SHP77 treated with DMSO at 0.1 percent for 48 hours (cell line): ENCODE data around the gene GPR12.

ENCODE experiments used
- DNase-seq: peaks from one replicate; lab custom pipeline; 2025; lab: John Stamatoyannopoulos, UW

The GPR12 gene

DNA sequence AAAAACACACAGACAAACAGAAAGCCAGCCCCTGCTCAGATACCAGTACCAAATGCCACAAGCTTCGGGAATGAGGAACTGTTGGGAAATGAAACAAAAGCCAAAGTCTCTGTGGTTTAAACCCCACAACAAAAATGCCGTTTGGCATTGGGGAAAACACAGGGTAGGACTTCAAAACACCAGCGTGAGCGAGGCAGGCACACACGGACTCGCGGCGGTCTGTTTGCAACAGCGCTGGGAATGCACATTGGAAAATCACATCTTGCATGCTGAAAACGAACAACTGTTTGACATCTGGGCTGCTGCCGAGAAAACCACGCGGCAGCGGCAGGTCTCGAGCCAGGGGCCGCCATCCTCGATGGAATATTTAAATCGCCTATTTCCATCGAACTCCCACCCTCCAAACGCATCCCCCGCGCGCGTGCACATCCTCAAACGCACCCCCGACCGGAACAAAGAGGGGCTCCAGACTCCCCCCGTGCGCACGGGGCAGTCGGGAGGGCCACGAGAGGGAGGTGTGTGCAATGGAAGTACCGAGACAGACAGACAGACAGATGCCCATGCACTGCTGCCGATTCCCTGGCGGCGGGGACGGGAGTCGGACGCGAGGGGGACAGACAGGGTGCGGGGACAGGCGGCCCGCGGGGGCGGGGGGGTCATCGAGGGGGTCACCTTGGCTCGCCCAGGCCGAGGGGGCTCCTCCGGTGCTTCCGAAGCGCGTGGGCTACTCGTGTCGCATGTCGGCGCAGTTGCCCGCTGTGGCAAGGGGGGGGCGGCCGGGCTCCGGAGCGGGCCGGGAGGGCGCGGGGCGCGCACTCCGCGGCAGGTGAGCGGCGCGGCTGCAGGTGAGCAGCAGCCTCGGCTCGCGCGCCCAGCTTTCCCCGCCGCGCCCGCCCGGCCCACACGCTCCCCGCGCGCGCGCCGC, at the start of gene GPR12:
TSS of gene GPR12 (minus strand) at position 880 of the 925 bp plus-strand sequence. CDS start 959 bp downstream, outside the sequence.
- no peak for DNase-seq

- no peak for DNase-seq
Observed at GRCh38 chr13:26810095-26810494, 49.5 kb upstream of the GPR12 start.

GRCh38 chr13:26806891-26807290, 46.3 kb upstream of the GPR12 start:
- no peak for DNase-seq

DNA sequence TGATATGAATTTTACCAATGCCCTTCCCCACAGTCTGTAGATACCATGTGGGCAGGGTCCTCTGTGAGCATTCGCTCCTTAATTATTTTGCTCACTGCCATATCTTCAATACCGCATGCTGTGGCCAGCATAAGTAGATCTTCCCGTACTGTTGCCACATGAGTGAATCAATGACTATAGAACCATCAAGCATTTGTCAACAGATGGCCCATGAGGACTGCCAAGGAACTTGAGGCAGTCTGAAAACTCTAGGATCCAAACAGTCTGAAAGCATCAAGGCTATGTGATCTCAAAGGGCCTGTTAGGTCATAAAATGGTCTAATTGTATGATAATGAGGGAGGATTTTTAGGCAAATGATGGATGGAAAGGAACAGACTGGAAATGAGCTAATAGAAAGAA, 27.4 kb upstream of the GPR12 start:
- DNase-seq = no peak

DNA sequence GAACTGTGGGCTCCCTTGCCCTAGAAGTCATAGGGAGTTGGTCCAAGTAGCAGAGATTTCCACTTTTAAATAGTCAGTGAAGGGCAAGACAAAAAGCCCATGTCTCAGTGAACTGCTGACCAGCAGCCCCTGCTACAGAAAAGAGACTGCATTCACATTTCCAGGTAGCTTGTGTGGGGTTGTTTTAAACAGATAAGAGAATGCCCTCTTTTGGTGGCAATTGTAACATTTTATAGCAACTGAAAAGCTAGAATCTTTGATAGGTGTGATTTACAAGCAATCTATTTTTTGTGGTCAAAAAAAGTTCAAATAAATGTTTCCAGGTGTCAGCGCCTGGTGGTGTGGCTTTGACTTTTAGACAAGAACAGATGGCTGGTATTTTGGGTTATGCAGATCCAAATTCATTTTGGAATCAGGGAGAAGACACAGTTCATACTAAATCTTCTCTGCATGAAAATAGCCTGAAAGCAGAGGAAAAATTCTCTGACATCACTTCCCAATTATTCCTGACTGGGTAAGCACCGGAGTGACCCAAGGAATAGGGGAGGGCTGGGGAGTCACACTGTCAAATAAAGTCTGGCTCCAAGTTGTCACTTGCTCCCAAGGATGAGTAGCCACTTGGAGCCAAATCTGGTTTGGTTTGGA, 26.2 kb upstream of the GPR12 start:
- DNase-seq = no peak

- peak; percentile 8 for DNase-seq
Observed at GRCh38 chr13:26785838-26786630, 25.4 kb upstream of the GPR12 start.

GRCh38 chr13:26784704-26785639, 24.4 kb upstream of the GPR12 start:
- DNase-seq = no peak

- DNase-seq = no peak
Observed at GRCh38 chr13:26780411-26780810, 19.8 kb upstream of the GPR12 start.

- DNase-seq = no peak
Observed at GRCh38 chr13:26779321-26779720, 18.7 kb upstream of the GPR12 start.

GRCh38 chr13:26772531-26772930, 11.9 kb upstream of the GPR12 start:
- DNase-seq = no peak

DNA sequence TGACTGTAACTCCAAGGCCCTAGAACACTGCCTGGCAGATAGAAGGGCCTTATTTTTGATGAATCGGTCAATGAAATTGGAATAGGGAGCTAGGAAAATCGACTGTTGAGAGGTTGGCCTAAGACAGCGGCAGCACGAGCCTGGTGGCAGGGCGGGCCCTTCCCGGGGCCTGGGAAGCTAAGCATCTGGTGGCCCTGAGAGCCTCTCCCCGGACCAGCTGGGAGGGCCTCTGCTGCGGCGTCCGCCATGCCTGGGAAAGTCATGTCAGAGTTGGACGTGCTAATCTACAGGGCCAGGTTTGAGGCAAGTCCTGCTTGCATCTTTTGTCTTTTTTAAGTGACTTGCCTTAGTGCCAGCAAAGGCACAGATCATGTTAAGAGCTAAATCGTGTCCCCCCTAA, 11.2 kb upstream of the GPR12 start:
- DNase-seq = no peak

DNA sequence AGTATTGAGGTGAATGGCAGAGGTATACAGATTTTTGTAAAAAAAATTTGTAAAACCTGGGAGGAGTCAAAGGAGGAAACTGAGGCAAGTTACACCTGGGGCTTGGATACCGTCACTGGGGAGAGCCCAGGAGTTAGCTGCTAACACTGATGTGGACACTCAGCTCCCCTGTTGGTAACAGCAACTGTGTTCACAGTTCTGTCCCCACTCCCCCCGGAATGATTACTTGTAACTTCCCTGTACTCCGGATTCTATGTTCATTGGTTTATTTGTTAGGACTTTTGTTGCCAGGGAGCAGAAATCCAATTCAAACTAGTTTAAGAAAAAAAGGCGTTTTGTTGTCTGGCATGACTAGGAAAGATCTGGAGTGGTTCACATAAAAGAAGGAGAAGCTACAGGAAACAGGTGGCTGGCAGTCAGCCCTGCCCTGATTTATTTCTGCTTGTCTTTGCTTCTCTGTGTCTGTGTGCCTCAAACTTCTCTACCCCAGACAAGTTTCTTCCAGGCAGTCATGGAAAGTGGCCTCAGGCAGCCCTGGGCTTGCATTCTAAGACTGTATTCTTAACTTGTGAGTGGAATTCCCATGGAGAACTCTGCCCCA, 2.3 kb upstream of the GPR12 start:
- DNase-seq = no peak

DNA sequence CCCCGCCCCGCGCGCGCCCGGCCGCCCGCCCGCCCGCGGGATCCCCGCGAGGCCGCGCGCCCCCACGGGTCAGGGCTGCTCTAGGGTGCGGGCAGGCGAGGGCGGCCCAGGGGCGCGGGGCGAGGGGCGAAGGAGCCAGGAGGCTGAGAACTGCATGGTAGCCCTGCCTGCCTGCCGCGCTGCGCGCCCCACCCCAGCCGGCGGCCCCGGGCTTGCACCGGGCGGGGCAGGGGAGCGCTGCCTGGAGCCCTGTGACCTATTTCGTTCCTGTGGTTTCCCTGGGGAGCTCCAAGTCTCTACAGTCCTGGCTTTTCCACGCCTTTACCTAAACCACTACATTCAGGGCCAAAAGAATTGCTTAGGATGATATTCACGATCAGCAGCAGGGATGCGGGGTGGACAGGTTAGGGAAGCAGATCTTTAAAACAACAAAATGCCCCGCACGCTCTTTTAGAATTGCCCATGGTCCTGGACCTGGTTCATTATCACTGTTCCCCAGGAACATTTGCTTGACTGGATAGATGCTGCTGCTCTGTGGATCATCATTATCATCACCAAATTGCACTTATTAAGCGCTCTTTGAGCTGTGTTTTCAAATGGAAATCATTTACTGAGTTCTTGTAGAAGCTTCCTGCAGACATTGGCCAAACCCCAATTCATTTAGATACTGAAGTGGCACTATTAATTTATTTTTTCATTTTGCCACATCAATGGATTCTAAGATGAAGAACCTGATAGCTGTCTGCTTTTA, 421 bp upstream of the GPR12 start:
- no peak for DNase-seq

DNA sequence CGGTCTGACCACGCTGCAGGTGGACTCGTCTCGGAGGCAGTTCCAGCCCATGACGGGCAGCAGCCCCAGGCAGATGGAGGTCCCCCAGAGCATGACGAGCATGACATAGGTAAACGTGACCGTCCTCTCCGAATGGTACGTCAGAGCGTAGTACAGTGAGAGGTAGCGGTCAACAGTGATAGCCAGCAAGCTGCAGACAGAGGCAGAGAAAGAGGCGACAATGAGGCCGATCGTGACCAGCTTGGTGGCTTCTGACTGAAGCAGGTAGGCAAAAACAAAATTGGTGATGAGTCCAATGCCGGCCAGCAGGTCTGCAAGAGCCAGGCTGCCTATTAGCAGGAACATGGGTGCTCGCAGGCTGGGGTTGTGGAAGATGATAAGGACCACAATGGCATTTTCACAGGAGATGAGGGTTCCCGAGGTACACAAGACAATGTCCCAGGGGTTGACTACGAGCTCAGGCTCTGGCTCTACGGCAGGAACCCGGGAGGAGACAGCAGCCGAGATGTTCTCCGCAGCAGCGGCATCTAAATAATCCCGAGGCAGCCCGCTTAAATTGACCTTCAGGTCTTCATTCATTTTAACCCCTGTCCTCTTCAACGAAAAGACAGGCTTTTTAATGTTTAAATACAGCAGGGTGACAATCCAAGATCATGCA, 1.2 kb downstream of the GPR12 start:
- DNase-seq = no peak

- no peak for DNase-seq
Observed at GRCh38 chr13:26758496-26759157, 2.0 kb downstream of the GPR12 start.

- DNase-seq = no peak
Observed at GRCh38 chr13:26756961-26757360, 3.6 kb downstream of the GPR12 start.

DNA sequence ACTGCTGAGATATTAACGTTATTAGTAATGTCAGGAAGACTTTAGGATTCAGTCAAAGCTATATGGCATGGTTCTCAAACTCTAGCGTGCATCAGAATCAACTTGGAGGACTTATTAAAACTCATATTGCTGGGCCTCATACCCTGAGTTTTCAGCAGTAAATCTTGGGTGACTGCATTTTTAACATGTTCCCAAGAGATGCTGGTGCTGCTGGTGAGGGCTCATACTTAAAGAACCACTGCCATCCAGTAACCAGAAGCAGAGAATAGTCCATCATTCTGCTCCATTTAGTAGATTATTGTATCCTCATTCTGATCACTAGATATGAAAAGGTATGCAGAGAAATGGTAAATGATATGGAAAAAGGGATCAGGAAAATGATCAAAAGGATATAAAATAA, 7.9 kb downstream of the GPR12 start:
- DNase-seq = no peak

GRCh38 chr13:26749905-26750304, 10.7 kb downstream of the GPR12 start:
- DNase-seq = no peak

DNA sequence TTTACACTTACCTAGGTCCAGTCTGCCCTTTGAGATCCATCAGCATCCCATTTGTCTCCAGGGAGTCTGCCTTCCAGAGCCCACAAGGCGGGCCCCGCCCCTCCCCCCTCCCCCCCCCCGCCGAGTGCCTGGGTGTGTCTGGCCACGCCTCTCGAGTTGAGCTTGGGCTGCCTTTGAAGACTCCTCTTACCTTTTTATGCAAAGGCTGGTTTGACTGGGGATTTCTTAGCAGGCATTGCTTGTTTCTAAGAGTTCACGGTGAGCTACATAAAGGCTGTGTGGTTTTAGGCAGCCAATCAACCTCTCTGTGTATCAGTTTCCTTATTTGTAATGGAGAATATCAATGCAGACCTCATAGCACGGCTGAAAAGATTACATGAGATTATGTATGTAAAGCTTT, 11.3 kb downstream of the GPR12 start:
- no peak for DNase-seq
